Thyroid gland (tissue), 4 donors: Measurements from ENCODE around the gene RNASET2. TPM values are rescaled to one million over a fixed set of nuclear protein-coding genes. Genes with fewer than 3 reads are reported as not detected.
"Not testable (repeated sequence)": the region's sequence is repeated elsewhere in the genome, so short reads cannot be mapped to it uniquely, and the experiment has no call there.

Source experiments
- DNase-seq, 2 donors: peaks; one replicate each; pipeline ENCODE4 v3.0.0-alpha.2; 2019
- H3K27ac ChIP-seq, 3 donors: fragments of 200-600 bp; sonication (generic); 1 replicate in 2 of 3; 2 replicates in 1 of 3; pipeline ENCODE4 v1.5.1; 2016 to 2019; ENCODE audit warnings: mild to moderate bottlenecking in 1 of 3, moderate library complexity in 1 of 3
- H3K27me3 ChIP-seq: fragments of 200-600 bp; sonication (generic); one replicate; pipeline ENCODE4 v1.5.1; 2019
- H3K36me3 ChIP-seq, 2 donors: fragments of 200-600 bp; sonication (generic); one replicate each; pipeline ENCODE4 v1.5.1; 2016 to 2019
- H3K4me1 ChIP-seq, 2 donors: fragments of 200-600 bp; sonication (generic); one replicate each; pipeline ENCODE4 v1.5.1; 2017 to 2019
- H3K4me3 ChIP-seq, 3 donors: fragments of 200-600 bp; sonication (generic); replicated peaks in 1 of 3; 1 replicate in 2 of 3; 2 replicates in 1 of 3; pipeline ENCODE4 v1.5.1; 2016; ENCODE audit warnings: mild to moderate bottlenecking in 1 of 3
- H3K9me3 ChIP-seq: fragments of 200-600 bp; sonication (generic); one replicate; pipeline ENCODE4 v1.5.1; 2017
- CTCF ChIP-seq, 6 experiments: fragments of 200-600 bp in 3 of 6; fragments of 450-650 bp in 3 of 6; sonication (generic) in 3 of 6; IDR thresholded peaks; one replicate each; pipeline ENCODE4 v1.5.1; 2016 to 2019; ENCODE audit warnings: antibody characterized with exemption in 6 of 6, mild to moderate bottlenecking in 2 of 6, inconsistent platforms in 1 of 6, moderate library complexity in 1 of 6
- POLR2A ChIP-seq, 2 donors: fragments of 450-650 bp; IDR thresholded peaks; one replicate each; pipeline ENCODE4 v1.6.1; 2017; ENCODE audit warnings: antibody characterized with exemption in 2 of 2, mild to moderate bottlenecking in 2 of 2, moderate library complexity in 1 of 2
- WGBS, 2 donors: methylation state at CpG; one replicate each; pipeline ENCODE4 v1.1.5; 2017; 5-methylcytosine and 5-hydroxymethylcytosine counted together
- intact Hi-C: fragments of 100-400 bp; cut with DNase I; formaldehyde crosslinking; loops from one replicate; pipeline ENCODE4 v1.15.1; 2023
- total RNA-seq, 4 donors: library from RNA; depleted of rRNA; stranded (reverse); fragments of >200 nt; gene quantifications; one replicate each; pipeline ENCODE4 v1.2.3, GENCODE V29; 2016

The RNASET2 gene
- total RNA-seq, 4 donors from 2014 or later = 51.6 to 138 (median 109) TPM

- no peak for DNase-seq
- Histone ChIP-seq H3K4me3 (no peak overlapping the region), H3K27me3 (no peaks in the 10 kb centered on the region), H3K4me1 (peaks cover 0 to 3% of the 10 kb centered on the region in 2 donors), H3K9me3 (no peaks in the 10 kb centered on the region), H3K36me3 (no peaks in the 10 kb centered on the region), H3K27ac (no peak overlapping the region)
- 84 to 99% methylated on average over 7 of the region's 7 CpGs for WGBS, 2 donors
- TF ChIP-seq POLR2A (IDR thresholded peaks at IDR 0.05) = no peak
- TF ChIP-seq CTCF (IDR thresholded peaks at IDR 0.05) = no peak
- intact Hi-C loops = no loop called here
Observed at GRCh38 chr6:166922937-166923336, 33.4 kb downstream of the RNASET2 start.

- 96 to 97% methylated on average over 3 of the region's 3 CpGs for WGBS, 2 donors
- no peak for DNase-seq
Observed at GRCh38 chr6:166921570-166921969, 34.8 kb downstream of the RNASET2 start.

GRCh38 chr6:166916824-166917223, 39.5 kb downstream of the RNASET2 start:
- TF ChIP-seq CTCF (IDR thresholded peaks at IDR 0.05) (no peak), POLR2A (IDR thresholded peaks at IDR 0.05) (no peak)
- no peaks in the 10 kb centered on the region for H3K9me3 ChIP-seq
- DNase-seq = no peak
- H3K4me1 ChIP-seq = peaks cover 0 to 3% of the 10 kb centered on the region in 2 donors
- no peaks in the 10 kb centered on the region for H3K36me3 ChIP-seq
- H3K27ac ChIP-seq = no peak overlapping the region
- no peaks in the 10 kb centered on the region for H3K27me3 ChIP-seq
- 98% methylated on average over 2 of the region's 2 CpGs for WGBS, 2 donors
- no peak overlapping the region for H3K4me3 ChIP-seq
- intact Hi-C loops = no loop called here

More at GRCh38 chr6:166921570-166921969, 34.8 kb downstream of the RNASET2 start:
- no peaks in the 10 kb centered on the region for H3K27me3 ChIP-seq
- H3K4me1 ChIP-seq = peaks cover 0 to 3% of the 10 kb centered on the region in 2 donors
- no peak overlapping the region for H3K27ac ChIP-seq
- H3K9me3 ChIP-seq = no peaks in the 10 kb centered on the region
- TF ChIP-seq CTCF (IDR thresholded peaks at IDR 0.05) (no peak), POLR2A (IDR thresholded peaks at IDR 0.05) (no peak)
- no peak overlapping the region for H3K4me3 ChIP-seq
- intact Hi-C loops = no loop called here
- no peaks in the 10 kb centered on the region for H3K36me3 ChIP-seq

DNA sequence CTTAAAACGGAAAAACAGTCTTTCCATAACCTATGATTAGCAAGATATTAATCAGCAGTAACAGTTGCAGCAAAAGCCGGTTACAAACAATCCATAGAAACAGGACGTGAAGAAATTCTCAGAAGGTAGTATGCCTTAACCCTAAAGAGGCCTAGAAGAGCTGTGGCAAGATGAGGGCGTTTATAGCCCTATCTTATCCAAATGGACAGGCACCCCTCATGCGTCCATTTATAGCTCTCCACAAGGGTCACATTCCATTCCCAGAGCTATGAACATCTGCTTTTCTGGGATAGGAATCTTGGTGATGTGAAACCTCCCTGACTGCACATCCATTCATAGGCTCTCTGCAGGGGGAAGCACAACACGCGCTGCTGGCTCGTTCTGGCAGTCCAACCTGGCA, 40.9 kb downstream of the RNASET2 start:
- H3K36me3 ChIP-seq, H3K27me3 ChIP-seq, H3K9me3 ChIP-seq, H3K4me3 ChIP-seq, intact Hi-C loops, DNase-seq, H3K4me1 ChIP-seq, H3K27ac ChIP-seq: not testable (repeated sequence)
- WGBS, 2 donors = 87 to 91% methylated on average over 8 of the region's 8 CpGs

- H3K36me3 ChIP-seq, H3K27me3 ChIP-seq, H3K4me3 ChIP-seq, DNase-seq, H3K9me3 ChIP-seq, intact Hi-C loops, H3K27ac ChIP-seq, H3K4me1 ChIP-seq: not testable (repeated sequence)
- WGBS, 2 donors = 94 to 97% methylated on average over 3 of the region's 3 CpGs
Observed at GRCh38 chr6:166914952-166915351, 41.4 kb downstream of the RNASET2 start.

DNA sequence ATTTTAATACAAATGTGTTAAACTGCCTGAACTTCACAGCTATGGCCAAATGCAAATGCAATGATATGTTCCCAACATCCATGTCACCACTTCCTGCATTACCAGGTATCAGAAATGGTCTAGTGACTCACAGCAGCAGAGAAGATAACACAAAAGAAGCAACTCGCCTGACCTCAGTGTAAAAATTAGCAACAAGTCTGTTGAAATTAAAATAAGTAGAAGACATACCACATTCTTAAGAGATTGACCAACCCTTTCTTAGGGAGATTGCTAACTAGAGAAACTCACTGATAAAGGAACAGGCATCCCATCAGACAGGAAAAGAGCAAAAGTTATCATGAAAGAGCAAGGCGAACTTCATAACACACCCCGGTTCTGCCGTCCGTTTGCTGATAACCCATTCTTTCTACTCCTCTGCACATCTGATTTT, 45.1 kb downstream of the RNASET2 start:
- TF ChIP-seq POLR2A (IDR thresholded peaks at IDR 0.05) (no peak), CTCF (IDR thresholded peaks at IDR 0.05) (no peak)
- no peak overlapping the region for H3K27ac ChIP-seq
- H3K4me3 ChIP-seq = no peak overlapping the region
- peaks cover 4 to 5% of the 10 kb centered on the region in 2 donors for H3K4me1 ChIP-seq
- intact Hi-C loops = no loop called here
- no peaks in the 10 kb centered on the region for H3K36me3 ChIP-seq
- WGBS, 2 donors = 91% methylated on average over 5 of the region's 5 CpGs
- H3K9me3 ChIP-seq = no peaks in the 10 kb centered on the region
- no peak for DNase-seq
- no peaks in the 10 kb centered on the region for H3K27me3 ChIP-seq
